Gastrocnemius medialis (tissue), 4 donors: Measurements from ENCODE around the gene POTEH.
"Not testable (repeated sequence)": the region's sequence is repeated elsewhere in the genome, so short reads cannot be mapped to it uniquely, and the experiment has no call there.

Experiments
- POLR2A ChIP-seq, 2 donors: fragments of 450-650 bp; IDR thresholded peaks; one replicate each; pipeline ENCODE4 v1.6.1; 2017; ENCODE audit warnings: antibody characterized with exemption in 2 of 2, mild to moderate bottlenecking in 2 of 2, moderate library complexity in 2 of 2
- TF ChIP-seq, protein P1 (sequence below), 5 experiments: fragments of 450-650 bp in 3 of 5; fragments of 200-600 bp in 2 of 5; sonication (generic) in 2 of 5; IDR thresholded peaks in 4 of 5; conservative IDR thresholded peaks in 1 of 5; 1 replicate in 4 of 5; 2 replicates in 1 of 5; pipeline ENCODE4 v1.5.1; 2016 to 2019; ENCODE audit warnings: antibody characterized with exemption in 5 of 5, mild to moderate bottlenecking in 3 of 5, moderate library complexity in 3 of 5

DNA sequence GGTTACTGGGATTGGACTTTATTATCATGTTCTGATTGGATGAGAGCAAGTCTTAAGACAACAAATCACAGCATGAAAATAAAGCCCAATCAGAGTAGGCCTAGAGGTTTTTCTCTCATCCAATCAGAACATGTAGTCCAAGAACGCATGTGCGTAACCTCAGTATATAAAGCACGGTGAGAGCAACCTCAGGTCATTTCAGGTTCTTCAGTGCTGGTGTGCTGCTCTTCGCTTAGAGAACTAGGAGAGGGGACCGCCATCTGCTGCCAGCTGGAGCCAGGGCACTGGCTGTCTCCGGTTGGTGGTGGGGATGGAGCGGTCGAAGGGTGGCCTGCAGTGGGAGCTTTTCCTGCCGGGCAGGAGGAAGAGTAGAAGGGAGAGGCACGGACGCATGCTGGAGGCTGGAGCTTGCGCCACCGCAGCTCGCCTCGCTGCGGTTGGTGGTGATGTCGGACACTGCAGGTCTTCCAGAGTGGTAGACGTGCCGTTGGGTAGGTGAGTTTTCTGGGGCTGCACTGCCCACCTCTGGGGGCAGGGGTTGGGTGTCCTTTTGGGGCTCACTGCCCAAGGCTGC lies 47.5 kb upstream of the POTEH start:
- TF ChIP-seq, protein P1, sequence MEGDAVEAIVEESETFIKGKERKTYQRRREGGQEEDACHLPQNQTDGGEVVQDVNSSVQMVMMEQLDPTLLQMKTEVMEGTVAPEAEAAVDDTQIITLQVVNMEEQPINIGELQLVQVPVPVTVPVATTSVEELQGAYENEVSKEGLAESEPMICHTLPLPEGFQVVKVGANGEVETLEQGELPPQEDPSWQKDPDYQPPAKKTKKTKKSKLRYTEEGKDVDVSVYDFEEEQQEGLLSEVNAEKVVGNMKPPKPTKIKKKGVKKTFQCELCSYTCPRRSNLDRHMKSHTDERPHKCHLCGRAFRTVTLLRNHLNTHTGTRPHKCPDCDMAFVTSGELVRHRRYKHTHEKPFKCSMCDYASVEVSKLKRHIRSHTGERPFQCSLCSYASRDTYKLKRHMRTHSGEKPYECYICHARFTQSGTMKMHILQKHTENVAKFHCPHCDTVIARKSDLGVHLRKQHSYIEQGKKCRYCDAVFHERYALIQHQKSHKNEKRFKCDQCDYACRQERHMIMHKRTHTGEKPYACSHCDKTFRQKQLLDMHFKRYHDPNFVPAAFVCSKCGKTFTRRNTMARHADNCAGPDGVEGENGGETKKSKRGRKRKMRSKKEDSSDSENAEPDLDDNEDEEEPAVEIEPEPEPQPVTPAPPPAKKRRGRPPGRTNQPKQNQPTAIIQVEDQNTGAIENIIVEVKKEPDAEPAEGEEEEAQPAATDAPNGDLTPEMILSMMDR (IDR thresholded peaks at IDR 0.05 in 4 of 5, conservative IDR thresholded peaks at IDR 0.05 in 1 of 5) = not testable (repeated sequence)
- TF ChIP-seq POLR2A (IDR thresholded peaks at IDR 0.05) = not testable (repeated sequence)
